ENCODE results near the gene KCNK7.

Gene KCNK7

DNA sequence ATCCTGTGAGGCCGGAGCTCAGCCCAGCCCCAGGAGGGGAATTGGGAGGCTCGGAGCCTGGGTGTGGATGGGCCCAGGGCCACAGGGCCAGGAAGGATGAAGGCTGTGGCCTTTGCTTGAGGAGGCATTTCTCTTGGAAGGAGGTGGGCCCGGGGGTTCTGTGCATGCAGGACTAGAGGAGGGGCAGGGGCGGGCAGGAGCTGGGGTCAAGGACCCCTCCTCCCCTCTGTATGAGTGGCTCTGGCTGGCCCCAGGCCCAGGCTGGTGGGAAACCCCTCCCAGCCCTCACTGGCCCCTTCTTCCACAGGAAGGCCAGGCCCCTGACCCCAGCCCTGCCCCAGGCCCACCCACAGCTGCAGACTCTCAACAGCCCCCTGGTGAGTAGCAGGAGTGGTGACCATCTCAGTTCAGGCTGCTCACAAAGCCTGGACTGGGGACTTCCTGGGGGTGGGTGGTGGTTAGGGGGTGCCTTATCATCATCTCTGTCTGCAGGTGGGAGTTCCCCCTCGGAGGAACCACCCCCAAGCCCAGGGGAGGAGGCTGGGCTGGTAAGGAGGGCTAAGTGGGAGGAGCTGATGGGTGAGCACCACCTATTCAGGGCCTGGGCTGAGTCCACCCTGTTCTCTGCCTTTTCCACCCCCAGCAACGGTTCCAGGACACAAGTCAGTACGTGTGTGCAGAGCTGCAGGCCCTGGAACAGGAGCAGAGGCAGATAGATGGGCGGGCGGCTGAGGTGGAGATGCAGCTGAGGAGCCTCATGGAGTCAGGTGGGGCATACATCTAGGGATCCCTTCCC is 6.0 kb downstream of the KCNK7 start:
- no peak for DNase-seq (ENCODE audit: low read depth in 1 of 2, low spot score in 1 of 2)

DNA sequence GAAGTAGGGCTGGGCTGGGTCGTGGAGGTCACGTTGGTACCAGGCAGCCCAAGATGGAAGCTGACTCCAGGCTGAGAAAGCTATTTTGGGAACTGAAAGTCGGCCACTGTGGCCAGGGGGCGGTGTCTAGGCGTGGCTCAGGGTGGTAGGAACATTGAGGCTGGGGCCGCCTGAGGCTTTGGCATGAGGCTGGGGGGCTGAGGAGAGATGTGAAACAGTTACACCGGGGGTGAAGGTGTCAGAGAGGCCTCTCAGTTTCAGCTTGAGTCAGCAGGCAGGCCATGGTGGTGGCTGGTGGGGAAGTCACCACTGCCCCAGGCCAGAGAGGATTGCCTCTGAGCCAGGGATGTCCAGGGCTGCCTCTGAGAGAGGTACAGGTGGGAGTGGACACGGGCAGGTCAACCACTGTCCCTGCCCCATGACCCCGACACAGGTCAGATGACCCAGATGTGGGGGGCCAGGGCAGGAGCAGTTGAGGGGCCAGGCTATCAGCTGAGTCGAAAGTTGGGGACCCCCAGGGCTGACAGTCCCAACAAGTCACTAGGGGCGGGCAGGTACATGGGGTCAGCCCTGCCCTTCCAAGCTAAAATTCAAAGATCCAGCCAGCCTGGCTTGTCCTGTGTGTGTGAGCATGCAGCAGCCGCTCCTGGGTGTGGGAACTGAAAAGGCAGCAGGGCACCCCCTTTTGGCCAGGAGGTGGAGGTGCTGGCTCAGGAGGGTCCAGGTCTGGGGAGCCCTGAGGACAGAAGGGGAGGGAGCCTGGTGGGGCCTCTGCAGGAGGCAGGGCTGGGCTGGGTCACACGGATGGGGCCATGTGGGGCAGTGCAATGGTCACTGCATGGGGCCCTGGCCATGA is 7.2 kb downstream of the KCNK7 start:
- DNase-seq (ENCODE audit: low read depth in 1 of 2, low spot score in 1 of 2) = peak in 1 of 2 donors; percentile 68

DNA sequence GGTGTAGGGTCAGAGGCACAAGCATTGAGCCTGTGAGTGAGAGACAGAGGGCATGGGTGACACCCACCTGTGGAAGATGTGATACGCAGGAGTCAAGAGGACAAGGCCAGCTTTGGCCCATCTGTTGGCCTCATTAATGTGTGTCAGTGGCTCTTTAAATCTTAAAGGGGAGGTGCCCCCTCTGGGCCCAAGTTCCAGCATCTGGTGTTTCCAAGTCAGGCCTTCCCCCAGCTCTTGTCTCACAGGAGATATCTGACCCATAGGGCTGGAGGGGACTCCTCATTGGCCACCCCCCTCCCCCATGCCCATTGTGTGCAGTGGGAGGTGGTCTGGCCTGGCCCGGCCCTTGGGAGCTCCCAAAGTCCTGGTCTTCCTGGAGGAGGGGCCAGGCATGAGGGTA is 8.9 kb downstream of the KCNK7 start:
- DNase-seq (ENCODE audit: low read depth in 1 of 2, low spot score in 1 of 2) = no peak

DNA sequence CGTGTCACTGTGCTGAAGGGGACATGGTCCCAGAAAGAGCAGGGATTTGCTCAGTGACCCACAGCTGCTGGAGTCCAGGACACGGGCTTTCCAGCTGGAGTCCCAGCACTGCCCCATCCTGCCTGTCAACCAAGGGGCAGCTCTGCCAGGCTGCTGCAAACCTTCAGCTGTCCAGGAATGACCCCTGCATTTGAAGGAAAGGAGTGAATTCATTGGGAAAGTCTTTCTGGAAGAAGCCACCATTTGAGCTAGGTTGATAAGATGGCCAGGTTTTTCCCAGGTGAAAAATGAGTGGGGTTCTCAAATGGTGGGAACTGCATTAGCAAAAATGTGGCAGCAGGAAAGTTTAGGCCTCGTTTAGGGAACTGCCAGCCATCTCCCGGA is 9.4 kb downstream of the KCNK7 start:
- no peak for DNase-seq (ENCODE audit: low read depth in 1 of 2, low spot score in 1 of 2)

DNA sequence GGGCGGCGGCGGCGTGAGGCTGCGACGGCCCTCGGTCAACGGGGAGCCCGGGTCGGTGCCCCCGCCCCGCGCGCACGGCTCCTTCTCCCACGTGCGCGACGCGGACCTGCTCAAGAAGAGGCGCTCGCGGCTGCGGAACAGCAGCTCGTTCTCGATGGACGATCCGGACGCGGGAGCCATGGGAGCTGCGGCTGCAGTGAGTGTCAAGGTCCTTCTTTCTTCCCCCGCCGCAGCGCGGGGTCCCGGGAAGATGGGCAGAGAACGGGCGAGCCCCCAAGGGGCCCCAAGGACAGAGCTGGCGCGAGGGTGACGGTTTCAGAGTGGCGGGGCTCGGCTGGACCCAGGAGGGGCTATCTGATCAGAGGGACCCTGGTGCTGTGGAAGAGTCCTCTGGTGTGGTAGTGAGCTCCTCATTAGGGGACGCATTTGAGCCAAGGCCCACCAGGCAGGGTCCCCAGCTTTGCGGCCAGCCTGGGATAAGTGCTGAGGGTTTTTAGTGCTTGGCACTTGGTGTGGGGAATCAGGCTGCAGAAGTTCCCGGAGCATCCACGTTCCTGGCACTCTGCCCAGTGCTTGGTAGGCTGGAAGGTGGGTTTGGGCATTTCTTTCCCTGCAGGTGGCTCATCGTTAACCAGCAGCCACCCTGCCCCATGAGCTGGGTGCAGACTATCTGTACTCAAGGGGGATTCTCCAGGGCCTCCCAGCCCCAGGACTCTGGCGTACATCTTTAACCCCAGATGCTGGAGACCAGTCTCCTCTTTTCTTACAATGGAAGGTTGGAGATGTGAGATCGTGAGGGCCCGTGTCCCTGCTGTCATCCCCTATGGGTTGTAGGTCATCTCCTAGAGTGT is 10.0 kb downstream of the KCNK7 start:
- DNase-seq (ENCODE audit: low read depth in 1 of 2, low spot score in 1 of 2) = no peak

DNA sequence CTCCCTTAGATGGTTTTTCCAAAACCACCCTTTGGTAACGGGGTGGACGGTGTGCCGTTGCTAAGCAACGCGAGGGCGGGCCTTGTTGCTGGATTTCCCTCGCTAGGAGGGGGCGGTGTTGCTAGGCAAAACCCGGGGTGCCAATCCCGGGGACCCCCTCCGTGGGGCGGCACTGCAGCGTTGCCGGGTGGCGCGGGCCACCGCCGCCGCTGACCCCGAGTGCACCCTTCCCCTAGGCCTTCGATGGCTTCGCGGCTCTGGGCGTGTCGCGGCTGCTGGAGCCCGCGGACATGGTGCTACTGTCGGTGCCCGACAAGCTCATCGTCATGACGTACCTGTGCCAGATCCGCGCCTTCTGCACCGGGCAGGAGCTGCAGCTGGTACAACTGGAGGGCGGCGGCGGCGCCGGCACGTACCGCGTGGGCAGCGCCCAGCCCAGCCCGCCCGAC is 10.9 kb downstream of the KCNK7 start:
- no peak for DNase-seq (ENCODE audit: low read depth in 1 of 2, low spot score in 1 of 2)

DNA sequence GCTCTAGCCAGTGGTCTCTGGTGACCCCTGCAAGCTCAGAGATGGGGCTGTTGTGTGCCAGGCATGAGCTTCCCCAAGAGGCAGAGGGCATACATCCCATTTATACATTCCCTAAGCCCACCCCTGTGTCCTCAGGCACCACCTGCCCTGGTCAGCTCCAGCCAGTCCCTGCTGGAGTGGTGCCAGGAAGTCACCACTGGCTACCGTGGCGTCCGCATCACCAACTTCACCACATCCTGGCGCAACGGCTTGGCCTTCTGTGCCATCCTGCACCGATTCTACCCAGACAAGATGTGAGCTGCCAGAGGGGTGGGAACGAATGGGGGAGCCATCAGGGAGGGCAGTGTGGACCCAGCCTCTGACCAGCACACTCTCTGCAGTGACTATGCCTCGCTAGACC is 11.5 kb downstream of the KCNK7 start:
- no peak for DNase-seq (ENCODE audit: low read depth in 1 of 2, low spot score in 1 of 2)

DNA sequence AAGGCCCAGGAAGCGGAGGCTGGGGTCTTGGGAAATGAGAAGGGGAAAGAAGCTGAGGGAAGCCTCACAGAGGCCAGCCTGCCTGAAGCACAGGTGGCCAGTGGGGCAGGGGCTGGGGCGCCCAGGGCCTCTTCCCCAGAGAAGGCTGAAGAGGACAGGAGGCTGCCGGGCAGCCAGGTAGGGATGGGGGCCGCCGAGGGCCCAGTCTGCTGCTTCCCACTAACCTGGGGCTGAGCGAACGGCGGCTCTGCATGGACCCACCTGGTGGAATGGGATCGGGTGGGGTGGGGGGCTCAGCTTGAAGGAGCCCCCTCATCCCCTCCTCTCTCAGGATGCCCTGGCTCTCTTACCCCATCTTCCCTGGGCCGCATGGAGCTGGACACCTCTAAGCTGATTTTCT is 12.0 kb downstream of the KCNK7 start:
- DNase-seq (ENCODE audit: low read depth in 1 of 2, low spot score in 1 of 2) = no peak

DNA sequence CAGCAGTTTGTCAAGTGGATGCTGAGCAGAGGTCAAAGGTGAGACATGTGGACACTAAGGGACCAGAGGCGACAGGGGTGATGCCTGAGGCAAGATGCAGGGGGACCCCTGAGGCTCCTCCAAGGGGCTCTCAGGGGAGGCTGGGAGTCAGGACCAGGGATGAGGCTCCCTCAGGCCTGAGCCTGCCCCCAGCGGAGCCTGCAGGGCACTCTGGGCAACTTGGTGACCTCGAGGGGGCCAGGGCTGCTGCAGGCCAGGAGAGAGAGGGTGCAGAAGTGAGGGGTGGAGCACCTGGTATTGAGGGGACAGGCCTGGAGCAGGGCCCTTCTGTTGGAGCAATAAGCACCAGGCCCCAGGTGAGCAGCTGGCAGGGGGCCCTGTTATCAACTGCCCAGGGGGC is 13.7 kb downstream of the KCNK7 start:
- no peak for DNase-seq (ENCODE audit: low read depth in 1 of 2, low spot score in 1 of 2)

DNA sequence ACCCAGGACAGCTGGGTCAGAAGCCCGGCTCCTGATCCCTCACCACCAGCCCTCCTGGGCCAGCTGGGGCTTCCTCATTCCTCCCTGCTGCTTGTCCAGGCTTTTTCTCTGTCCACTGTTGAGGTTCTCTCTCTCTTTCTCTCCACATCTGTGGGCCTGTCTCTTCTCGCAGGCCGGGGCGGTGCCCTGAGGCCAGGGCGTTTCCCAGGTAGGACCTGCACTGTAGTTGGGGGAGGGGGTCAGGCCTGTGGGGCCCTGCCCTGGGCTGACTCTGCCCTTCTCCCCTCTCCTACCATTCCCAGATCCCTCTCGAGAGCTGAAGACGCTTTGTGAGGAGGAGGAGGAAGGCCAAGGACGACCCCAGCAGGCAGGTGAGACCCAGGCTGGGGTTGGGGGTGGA is 14.8 kb downstream of the KCNK7 start:
- DNase-seq (ENCODE audit: low read depth in 1 of 2, low spot score in 1 of 2) = no peak

DNA sequence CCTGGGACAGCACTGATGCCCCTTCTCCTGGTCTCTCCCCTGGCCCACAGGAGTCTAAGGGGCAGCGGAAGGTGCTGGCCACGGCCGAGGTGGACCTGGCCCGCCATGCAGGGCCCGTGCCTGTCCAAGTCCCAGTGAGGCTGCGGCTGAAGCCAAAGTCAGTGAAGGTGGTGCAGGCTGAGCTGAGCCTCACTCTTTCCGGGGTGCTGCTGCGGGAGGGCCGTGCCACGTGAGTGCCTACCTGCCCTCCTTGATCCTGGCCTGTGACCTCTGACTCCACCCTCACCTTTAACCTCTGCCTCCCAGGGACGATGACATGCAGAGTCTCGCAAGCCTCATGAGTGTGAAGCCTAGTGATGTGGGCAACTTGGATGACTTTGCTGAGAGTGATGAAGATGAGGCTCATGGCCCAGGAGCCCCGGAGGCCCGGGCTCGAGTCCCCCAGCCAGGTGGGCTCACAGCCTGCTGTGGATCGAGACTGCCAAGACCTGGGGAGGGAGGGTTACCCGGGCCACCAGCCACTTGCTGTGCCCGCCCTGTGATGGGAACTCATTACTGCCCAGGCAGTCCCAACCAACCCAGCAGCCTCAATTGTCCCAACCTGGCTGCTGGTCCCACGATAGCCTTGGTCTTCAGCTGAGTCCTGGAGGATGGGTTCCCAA is 15.4 kb downstream of the KCNK7 start:
- no peak for DNase-seq (ENCODE audit: low read depth in 1 of 2, low spot score in 1 of 2)

DNA sequence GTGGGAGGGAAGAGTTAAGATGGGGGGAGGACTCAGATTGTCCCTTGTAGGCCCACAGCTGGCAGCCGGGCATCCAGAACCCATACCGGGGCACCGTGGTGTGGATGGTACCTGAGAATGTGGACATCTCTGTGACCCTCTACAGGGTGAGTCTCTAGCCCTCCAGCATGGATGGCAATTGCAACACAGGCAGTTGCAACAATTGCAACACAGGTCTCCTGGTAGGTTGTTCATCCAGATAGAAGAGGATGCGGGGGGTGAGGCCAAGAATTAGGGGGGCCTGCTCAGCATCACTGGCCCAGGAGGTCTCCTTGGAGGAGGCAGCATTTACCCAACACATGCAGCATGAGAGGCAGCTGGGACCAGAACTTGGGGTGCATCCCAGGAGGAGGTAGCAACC is 16.3 kb downstream of the KCNK7 start:
- DNase-seq (ENCODE audit: low read depth in 1 of 2, low spot score in 1 of 2) = no peak

DNA sequence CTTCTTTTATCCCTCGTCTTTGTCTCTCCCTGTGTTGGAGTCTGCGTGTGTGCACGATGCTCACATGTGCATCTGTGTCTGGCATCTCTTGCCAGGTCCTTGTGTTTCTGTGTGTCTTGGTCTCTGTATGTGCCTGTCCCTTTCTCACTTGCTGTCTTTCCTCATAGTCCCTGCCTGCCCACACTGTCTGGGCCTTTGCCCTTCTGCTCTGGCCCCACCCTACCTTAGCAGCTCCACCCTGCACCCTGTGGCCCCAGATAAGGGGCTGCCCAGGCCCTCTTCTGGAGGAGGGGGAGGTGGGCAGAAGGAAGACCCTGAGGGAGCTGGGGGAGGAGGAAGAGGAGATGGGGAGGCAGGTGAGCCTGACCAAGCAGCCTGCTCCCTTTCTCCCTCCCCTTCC is 16.9 kb downstream of the KCNK7 start:
- DNase-seq (ENCODE audit: low read depth in 1 of 2, low spot score in 1 of 2) = no peak

DNA sequence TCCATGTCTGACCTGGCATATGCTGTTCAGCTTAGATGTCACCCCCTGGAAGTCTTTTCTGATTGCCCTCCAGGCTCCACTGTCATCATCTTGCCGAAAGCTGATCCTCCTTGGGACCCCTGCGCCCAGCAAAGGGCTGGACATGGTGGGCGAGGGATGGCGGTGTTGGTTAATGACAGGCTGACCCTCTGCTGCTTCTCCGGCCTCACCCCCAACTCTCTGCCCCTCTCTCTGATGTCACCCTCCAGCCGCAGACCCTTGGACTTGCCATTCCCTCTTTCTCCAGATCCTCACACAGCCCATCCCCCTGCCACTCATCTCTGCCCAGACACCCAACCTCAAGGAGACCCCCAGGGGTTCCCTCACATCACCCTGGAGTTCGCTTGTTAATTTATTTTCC is 17.5 kb downstream of the KCNK7 start:
- DNase-seq (ENCODE audit: low read depth in 1 of 2, low spot score in 1 of 2) = no peak

DNA sequence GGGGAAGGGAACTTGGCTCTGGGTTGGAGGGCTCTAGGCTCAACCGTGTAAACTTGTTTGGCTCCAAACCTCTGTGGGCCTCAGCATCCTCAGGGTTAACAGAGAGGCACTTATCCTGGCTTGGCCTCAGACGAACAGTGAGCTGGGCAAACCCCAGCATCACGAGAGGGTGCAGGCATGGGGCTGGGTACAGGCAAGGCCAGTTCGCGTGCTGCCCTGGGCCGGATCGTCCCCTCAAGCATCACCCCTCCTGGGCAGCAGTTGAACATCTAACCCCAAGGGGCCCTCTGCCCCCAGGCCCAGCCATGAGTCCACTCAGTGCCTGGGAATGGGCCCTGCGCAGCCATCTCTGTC is 17.9 kb downstream of the KCNK7 start:
- no peak for DNase-seq (ENCODE audit: low read depth in 1 of 2, low spot score in 1 of 2)

DNA sequence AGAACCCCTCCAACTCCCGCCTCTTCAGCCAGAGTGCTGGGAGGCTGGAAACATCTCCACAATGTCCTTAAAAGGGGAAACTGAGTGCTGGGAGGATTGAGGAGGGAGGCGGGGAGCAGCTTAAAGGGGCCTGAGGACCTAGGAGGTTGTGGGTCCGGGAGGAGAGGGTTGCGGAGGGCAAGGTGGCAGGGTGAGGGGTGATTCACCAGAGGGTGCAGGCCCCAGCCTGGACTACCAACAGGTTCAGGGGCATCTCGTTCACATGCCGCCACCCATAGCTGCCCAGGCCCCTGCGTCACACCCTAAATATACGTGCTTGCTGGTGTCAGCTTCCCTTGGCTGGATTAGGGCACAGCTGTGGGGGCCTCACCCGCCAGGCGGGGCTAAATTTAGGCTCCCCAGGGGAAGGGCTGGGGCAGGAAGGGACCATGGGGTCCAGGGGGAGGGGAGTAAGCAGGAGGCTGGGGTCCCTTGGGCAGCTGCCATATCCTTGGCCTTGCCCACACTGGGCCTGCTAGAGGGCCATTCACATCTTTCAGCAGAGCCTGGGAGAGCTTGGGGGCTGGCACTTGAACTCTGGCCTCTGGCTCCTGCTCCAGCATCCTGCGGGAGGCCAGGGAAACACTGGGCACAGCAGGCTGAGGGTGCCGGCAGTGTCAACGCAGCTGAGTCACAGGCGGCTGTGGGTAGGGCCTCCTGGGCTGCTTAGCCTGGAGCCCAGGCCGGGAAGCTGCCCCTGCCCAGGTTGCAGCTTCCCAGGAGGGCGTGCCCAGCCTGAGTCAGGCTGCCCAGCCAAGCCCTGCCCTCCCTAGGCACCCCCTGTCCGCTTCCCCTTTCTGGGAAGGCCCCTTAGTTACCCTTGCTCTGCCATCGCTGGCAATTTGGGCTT is 18.5 kb downstream of the KCNK7 start:
- DNase-seq (ENCODE audit: low read depth in 1 of 2, low spot score in 1 of 2) = no peak

DNA sequence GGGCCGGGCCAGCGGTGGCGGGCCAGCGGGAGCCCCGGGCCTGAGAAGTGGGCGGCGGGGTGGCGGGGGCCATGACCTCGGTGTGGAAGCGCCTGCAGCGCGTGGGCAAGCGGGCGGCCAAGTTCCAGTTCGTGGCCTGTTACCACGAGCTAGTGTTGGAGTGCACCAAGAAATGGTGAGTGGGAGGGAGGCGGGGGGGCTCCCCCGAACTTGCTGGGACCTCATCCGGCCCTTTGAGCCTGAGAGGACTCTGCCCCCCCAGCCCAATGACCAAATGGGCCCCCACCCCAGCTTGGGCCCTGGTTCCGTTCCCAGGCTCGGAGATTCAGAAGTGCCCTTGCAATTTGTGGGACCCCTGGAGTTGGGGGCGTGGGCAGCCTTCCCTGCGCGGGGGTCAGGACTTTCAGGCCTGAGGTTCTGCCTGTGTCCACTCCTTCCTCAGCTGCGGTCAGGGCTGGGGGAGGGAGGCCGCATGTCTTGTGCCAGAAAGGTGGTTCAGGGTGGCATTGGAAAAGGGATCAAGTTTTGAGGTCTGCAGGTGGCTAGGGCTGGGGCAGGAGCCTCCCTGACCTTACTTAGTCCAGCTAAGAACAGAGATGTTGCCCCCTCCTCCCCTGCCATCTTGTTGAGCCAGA is 19.3 kb downstream of the KCNK7 start:
- DNase-seq (ENCODE audit: low read depth in 1 of 2, low spot score in 1 of 2) = no peak

DNA sequence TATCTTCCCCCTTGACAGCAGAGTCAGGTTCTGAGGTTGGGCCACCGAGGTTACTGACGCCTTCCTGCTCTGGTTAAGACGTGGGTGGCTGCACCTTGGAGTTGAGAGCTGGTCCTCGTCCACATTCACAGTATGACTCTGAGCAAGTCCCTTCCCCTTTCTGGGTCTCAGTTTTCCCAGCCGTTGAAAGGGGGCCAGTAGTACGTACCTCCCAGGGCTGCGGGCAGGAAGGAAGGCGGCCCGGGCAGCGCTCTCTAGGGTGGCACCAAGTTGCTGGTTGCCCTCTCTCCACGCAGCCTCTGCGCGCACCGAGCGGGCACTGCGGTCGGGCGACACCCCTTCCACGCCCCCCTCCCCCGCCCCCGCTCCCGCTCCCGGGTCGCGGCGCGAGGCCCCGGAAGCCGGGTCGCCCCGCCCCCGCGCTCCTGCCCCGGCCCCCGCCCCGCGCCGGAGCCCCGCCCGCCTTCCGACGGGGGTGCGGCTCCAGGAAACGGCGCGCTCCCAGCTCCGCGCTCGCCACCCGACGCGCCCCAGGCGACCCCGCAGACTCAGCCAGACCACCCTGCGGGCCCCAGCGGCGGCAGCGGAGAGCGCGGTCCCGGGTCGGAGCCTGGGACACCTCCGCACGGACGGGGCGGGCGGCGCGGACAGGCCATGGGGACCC is 19.9 kb downstream of the KCNK7 start, which contains the start of gene EHBP1L1:
TSS of gene EHBP1L1 (plus strand) at position 486 of the 664 bp plus-strand sequence. CDS start 250 bp downstream, outside the sequence.
- DNase-seq (ENCODE audit: low read depth in 1 of 2, low spot score in 1 of 2) = no peak
